ENCODE results near the gene ZNF438.

DNA sequence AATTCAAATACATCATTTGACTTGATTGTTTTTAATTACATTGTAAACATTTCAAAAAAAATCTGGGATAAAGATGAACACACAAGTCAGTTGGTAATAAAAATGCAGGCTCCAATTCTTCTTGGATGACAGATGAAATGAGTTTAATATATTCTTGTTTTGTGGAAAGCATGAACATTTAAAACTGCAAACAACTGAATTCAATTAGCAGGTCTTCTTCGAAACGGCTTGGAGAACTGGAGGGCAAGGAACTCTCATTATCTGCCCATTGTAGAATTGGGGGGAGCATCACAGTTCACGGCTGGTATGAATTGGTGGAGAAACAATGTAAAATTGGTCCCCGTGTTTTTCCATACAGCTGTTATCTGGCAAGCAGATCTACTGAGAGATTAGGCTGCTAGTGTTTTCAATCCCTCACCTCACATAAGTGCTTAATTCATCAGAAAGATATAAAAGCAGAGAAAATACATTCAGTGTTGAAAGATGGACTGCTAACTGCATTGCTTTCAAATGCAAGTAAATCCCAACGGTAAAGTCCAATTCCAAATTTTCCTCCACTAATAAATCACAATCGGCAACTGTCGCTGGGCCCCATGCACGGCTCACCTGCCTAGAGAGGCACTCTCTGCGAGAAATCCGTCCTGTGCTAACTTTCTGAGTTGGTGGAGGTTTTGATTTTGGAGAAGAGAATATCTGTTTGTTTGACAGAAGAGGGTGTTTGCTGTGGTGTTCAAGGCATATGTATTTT is 199.5 kb downstream of the ZNF438 start:
- no peak for TF ChIP-seq ZBTB33 (CRISPR knock-in tag; IDR thresholded peaks at IDR 0.05)
- no peak for TF ChIP-seq ZSCAN12 (CRISPR knock-in tag; IDR thresholded peaks at IDR 0.05)
- no peak for TF ChIP-seq MXI1 (IDR thresholded peaks at IDR 0.05; ENCODE audit: borderline replicate concordance, low read depth, low read length)
- TF ChIP-seq, protein P1, sequence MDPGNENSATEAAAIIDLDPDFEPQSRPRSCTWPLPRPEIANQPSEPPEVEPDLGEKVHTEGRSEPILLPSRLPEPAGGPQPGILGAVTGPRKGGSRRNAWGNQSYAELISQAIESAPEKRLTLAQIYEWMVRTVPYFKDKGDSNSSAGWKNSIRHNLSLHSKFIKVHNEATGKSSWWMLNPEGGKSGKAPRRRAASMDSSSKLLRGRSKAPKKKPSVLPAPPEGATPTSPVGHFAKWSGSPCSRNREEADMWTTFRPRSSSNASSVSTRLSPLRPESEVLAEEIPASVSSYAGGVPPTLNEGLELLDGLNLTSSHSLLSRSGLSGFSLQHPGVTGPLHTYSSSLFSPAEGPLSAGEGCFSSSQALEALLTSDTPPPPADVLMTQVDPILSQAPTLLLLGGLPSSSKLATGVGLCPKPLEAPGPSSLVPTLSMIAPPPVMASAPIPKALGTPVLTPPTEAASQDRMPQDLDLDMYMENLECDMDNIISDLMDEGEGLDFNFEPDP (CRISPR knock-in tag; conservative IDR thresholded peaks at IDR 0.05) = no peak
- no peak for TF ChIP-seq NR1H2 (CRISPR knock-in tag; IDR thresholded peaks at IDR 0.05; ENCODE audit: borderline replicate concordance, low read depth)
- TF ChIP-seq, protein P2, sequence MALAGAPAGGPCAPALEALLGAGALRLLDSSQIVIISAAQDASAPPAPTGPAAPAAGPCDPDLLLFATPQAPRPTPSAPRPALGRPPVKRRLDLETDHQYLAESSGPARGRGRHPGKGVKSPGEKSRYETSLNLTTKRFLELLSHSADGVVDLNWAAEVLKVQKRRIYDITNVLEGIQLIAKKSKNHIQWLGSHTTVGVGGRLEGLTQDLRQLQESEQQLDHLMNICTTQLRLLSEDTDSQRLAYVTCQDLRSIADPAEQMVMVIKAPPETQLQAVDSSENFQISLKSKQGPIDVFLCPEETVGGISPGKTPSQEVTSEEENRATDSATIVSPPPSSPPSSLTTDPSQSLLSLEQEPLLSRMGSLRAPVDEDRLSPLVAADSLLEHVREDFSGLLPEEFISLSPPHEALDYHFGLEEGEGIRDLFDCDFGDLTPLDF (CRISPR knock-in tag; IDR thresholded peaks at IDR 0.05) = no peak
- no peak for TF ChIP-seq MZF1 (CRISPR knock-in tag; IDR thresholded peaks at IDR 0.05; ENCODE audit: borderline replicate concordance)
- no peak for TF ChIP-seq ZNF407 (CRISPR knock-in tag; IDR thresholded peaks at IDR 0.05; ENCODE audit: not compliant biosample characterization)
- TF ChIP-seq FOXA3 (CRISPR knock-in tag; IDR thresholded peaks at IDR 0.05) = no peak
- no peak for TF ChIP-seq ZNF280B (CRISPR knock-in tag; IDR thresholded peaks at IDR 0.05; ENCODE audit: borderline replicate concordance)
- TF ChIP-seq NONO (IDR thresholded peaks at IDR 0.05) = no peak
- TF ChIP-seq NONO (CRISPR knock-in tag; conservative IDR thresholded peaks at IDR 0.05) = no peak
- no peak for TF ChIP-seq HNRNPK (IDR thresholded peaks at IDR 0.05; ENCODE audit: low read depth, low read length, poor library complexity, severe bottlenecking)
- no peak for TF ChIP-seq SMAD3 (CRISPR knock-in tag; IDR thresholded peaks at IDR 0.05)

All from HepG2 (cell line).